Measurements from ENCODE around the gene LZTR1.

GRCh38 chr22:20967697-20968211 lies 14.3 kb upstream of the LZTR1 start:
- TF ChIP-seq CTCF (IDR thresholded peaks at IDR 0.05) (no peak), POLR2AphosphoS5 (IDR thresholded peaks at IDR 0.05) (no peak), POLR2A (IDR thresholded peaks at IDR 0.05) (no peak)
